ENCODE results near the gene PTRH2.
"Not testable (repeated sequence)": the region's sequence is repeated elsewhere in the genome, so short reads cannot be mapped to it uniquely, and the experiment has no call there.

The PTRH2 gene

GRCh38 chr17:59707149-59707970 lies at the start of gene PTRH2, which contains the start of gene VMP1:
Gene PTRH2, minus strand, starts transcription at chr17:59707430. Its CDS starts 9,452 bp downstream, at chr17:59697978.
Gene VMP1, plus strand, starts transcription at chr17:59707654. Its CDS starts 23,793 bp downstream, at chr17:59731447.
- DNase-seq: peak; percentile 87 to 90

- no peak for DNase-seq
Observed at GRCh38 chr17:59756236-59756818, 49.1 kb upstream of the PTRH2 start.

- DNase-seq: not testable (repeated sequence)
Observed at GRCh38 chr17:59755069-59755468, 47.8 kb upstream of the PTRH2 start.

- DNase-seq: no peak
Observed at GRCh38 chr17:59754552-59754951, 47.3 kb upstream of the PTRH2 start.

GRCh38 chr17:59753522-59754467 lies 46.6 kb upstream of the PTRH2 start:
- DNase-seq: no peak

GRCh38 chr17:59752922-59753321 lies 45.7 kb upstream of the PTRH2 start:
- no peak for DNase-seq

GRCh38 chr17:59752446-59752845 lies 45.2 kb upstream of the PTRH2 start:
- DNase-seq: no peak

- DNase-seq: no peak
Observed at GRCh38 chr17:59751955-59752413, 44.8 kb upstream of the PTRH2 start.

GRCh38 chr17:59748591-59748990 lies 41.4 kb upstream of the PTRH2 start:
- DNase-seq: no peak

GRCh38 chr17:59746849-59747445 lies 39.7 kb upstream of the PTRH2 start:
- no peak for DNase-seq

- no peak for DNase-seq
Observed at GRCh38 chr17:59745040-59745439, 37.8 kb upstream of the PTRH2 start.

GRCh38 chr17:59743842-59744241 lies 36.6 kb upstream of the PTRH2 start:
- no peak for DNase-seq

- no peak for DNase-seq
Observed at GRCh38 chr17:59737324-59737723, 30.1 kb upstream of the PTRH2 start.

- DNase-seq: no peak
Observed at GRCh38 chr17:59734226-59734625, 27.0 kb upstream of the PTRH2 start.

- DNase-seq: no peak
Observed at GRCh38 chr17:59733697-59734096, 26.5 kb upstream of the PTRH2 start.

- DNase-seq: no peak
Observed at GRCh38 chr17:59730268-59730834, 23.1 kb upstream of the PTRH2 start.

- DNase-seq: no peak
Observed at GRCh38 chr17:59727817-59728533, 20.7 kb upstream of the PTRH2 start.

- no peak for DNase-seq
Observed at GRCh38 chr17:59725691-59726090, 18.5 kb upstream of the PTRH2 start.

GRCh38 chr17:59723607-59724006 lies 16.4 kb upstream of the PTRH2 start:
- no peak for DNase-seq

GRCh38 chr17:59723041-59723440 lies 15.8 kb upstream of the PTRH2 start:
- no peak for DNase-seq

GRCh38 chr17:59722623-59723022 lies 15.4 kb upstream of the PTRH2 start:
- no peak for DNase-seq

GRCh38 chr17:59719526-59719925 lies 12.3 kb upstream of the PTRH2 start:
- no peak for DNase-seq

Data from stimulated activated CD4-positive, alpha-beta T cell treated with anti-CD3 and anti-CD28 coated beads, Interleukin-2, amount 100 ng/mL, for 48 hours (primary cell).